Measurements from ENCODE around the gene RRP12. TPM values are rescaled to one million over a fixed set of nuclear protein-coding genes. Genes with fewer than 3 reads are reported as not detected.

The RRP12 gene
- total RNA-seq, 1 donor from 2014 or later: 10.4 TPM

GRCh38 chr10:97336942-97337831, 64.0 kb downstream of the RRP12 start:
- no peak for DNase-seq (ENCODE audit: low read depth in 2 of 2)

- no peak for DNase-seq (ENCODE audit: low read depth in 2 of 2)
These were observed 64.7 kb downstream of the RRP12 start for GRCh38 chr10:97336446-97336845.

- DNase-seq (ENCODE audit: low read depth in 2 of 2): no peak
These were observed 65.1 kb downstream of the RRP12 start for GRCh38 chr10:97336006-97336405.

GRCh38 chr10:97335188-97335619, 65.9 kb downstream of the RRP12 start:
- no peak for DNase-seq (ENCODE audit: low read depth in 2 of 2)

GRCh38 chr10:97334370-97335175, 66.6 kb downstream of the RRP12 start, which contains the start of gene FRAT2:
TSS of gene FRAT2 (minus strand) at chr10:97334729. CDS start at chr10:97334572, 157 bp downstream.
- peak; percentile 84 to 94 for DNase-seq (ENCODE audit: low read depth in 2 of 2)

GRCh38 chr10:97333601-97334369, 67.4 kb downstream of the RRP12 start:
- DNase-seq (ENCODE audit: low read depth in 2 of 2): peak in 1 of 2 donors; percentile 59

GRCh38 chr10:97333351-97333600, 67.9 kb downstream of the RRP12 start:
- DNase-seq (ENCODE audit: low read depth in 2 of 2): peak in 1 of 2 donors; percentile 55

- DNase-seq (ENCODE audit: low read depth in 2 of 2): peak; percentile 48 to 82
These were observed 68.4 kb downstream of the RRP12 start for GRCh38 chr10:97332591-97333350.

- DNase-seq (ENCODE audit: low read depth in 2 of 2): no peak
These were observed 69.9 kb downstream of the RRP12 start for GRCh38 chr10:97331153-97331703.

GRCh38 chr10:97329766-97330165, 71.4 kb downstream of the RRP12 start:
- DNase-seq (ENCODE audit: low read depth in 2 of 2): no peak

GRCh38 chr10:97328646-97329453, 72.3 kb downstream of the RRP12 start:
- no peak for DNase-seq (ENCODE audit: low read depth in 2 of 2)

GRCh38 chr10:97327348-97328294, 73.5 kb downstream of the RRP12 start:
- DNase-seq (ENCODE audit: low read depth in 2 of 2): no peak

- DNase-seq (ENCODE audit: low read depth in 2 of 2): no peak
These were observed 75.4 kb downstream of the RRP12 start for GRCh38 chr10:97325754-97326153.

GRCh38 chr10:97323501-97323900, 77.6 kb downstream of the RRP12 start:
- no peak for DNase-seq (ENCODE audit: low read depth in 2 of 2)

- no peak for DNase-seq (ENCODE audit: low read depth in 2 of 2)
These were observed 79.3 kb downstream of the RRP12 start for GRCh38 chr10:97321804-97322190.

GRCh38 chr10:97321032-97321803, 79.9 kb downstream of the RRP12 start:
- DNase-seq (ENCODE audit: low read depth in 2 of 2): peak in 1 of 2 donors; percentile 29

- DNase-seq (ENCODE audit: low read depth in 2 of 2): no peak
These were observed 80.6 kb downstream of the RRP12 start for GRCh38 chr10:97320480-97321031.
